ENCODE measurements around the gene AHRR.

Gene AHRR

GRCh38 chr5:428754-429452, 107.4 kb downstream of the AHRR start:
- DNase-seq (ENCODE audit: low read depth in 2 of 2), result no peak

DNA sequence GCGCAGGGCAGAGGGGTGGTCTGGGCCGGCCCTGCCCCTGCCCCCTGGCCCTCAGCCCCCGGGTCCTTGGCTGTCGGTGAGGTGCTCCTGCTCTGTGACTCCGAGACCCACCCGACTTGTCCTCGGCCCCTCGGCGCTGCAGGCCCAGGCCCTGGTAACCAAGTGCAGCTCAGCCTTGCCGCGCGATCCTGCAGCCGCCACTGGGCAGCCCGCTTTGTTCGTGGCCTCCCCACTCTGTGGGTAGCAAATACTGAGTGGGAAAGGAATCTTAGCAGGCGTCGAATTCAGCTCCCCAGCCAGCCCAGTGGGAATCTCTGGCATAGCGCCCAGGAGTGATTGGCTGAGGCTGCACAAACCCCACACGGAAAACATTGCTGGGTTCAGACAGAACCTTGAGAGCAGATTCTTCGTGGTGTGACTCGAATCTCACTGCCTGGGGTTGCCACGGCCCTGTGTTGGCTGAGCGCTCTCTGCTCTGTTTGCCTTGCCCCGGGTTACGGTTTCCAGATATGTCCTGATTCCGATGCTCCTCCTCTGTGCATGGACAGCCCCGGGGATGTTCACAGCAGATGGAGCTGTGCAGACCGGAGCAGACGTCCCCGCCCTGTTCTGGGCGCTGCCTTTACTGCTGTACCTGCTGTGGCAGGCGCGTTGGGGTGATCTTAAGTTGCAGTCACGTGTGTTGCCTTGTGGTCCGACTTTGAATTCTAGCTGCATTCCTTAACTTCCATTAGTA, 108.1 kb downstream of the AHRR start:
- DNase-seq (ENCODE audit: low read depth in 2 of 2), result no peak

DNA sequence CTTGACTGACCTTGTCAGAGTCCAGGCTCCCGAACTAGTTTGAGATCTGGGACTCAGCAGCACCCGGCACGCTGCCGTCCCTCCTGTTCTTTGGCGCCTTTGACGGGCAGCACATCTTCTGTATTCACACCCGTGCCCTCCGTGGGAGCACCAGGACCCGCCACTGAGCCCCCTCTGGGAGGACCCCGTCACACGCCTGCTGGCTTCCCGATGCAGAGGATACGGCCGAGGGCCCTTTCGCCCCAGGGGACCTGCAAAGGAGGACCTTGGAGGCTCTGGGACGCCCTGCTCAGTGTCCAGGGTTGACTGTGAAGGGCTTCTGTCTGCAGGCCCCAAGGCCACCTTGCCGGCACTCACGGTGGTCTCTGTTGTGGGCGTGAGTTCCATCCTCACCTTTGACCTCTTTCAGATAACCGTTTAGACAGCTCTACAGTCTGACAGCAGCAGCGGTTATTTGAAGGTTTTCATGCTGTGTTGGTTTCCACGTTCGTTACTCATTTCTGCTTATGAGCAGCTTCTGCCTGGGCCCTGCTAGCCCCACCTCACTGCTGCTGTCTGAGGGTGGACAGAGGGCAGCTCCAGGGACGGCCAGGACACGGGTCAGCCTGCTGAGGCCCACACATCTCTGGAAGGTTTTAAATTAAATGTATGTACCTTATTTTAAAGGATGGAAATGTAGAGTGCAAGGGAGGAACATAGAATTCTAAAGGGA, 108.9 kb downstream of the AHRR start:
- DNase-seq (ENCODE audit: low read depth in 2 of 2), result no peak

- peak; percentile 31 to 40 for DNase-seq (ENCODE audit: low read depth in 2 of 2)
These were observed 109.6 kb downstream of the AHRR start for GRCh38 chr5:431001-431710.

GRCh38 chr5:431711-432050, 110.2 kb downstream of the AHRR start:
- no peak for DNase-seq (ENCODE audit: low read depth in 2 of 2)

GRCh38 chr5:432201-432927, 110.8 kb downstream of the AHRR start:
- DNase-seq (ENCODE audit: low read depth in 2 of 2), result no peak

- DNase-seq (ENCODE audit: low read depth in 2 of 2), result no peak
These were observed 111.6 kb downstream of the AHRR start for GRCh38 chr5:432928-433791.

DNA sequence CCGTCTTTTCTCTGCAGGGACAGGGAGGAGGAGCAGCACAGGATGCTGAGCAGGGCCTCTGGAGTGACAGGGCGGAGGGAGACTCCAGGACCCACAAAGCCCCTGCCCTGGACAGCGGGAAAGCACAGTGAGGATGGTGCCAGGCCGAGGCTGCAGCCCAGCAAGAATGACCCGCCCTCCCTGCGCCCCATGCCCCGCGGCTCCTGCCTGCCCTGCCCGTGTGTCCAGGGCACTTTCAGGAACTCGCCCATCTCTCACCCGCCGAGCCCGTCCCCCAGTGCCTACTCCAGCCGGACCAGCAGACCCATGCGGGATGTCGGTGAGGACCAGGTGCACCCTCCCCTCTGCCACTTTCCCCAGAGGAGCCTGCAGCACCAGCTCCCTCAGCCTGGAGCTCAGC, 112.3 kb downstream of the AHRR start:
- DNase-seq (ENCODE audit: low read depth in 2 of 2), result no peak

GRCh38 chr5:434443-435146, 113.1 kb downstream of the AHRR start:
- DNase-seq (ENCODE audit: low read depth in 2 of 2), result no peak

DNA sequence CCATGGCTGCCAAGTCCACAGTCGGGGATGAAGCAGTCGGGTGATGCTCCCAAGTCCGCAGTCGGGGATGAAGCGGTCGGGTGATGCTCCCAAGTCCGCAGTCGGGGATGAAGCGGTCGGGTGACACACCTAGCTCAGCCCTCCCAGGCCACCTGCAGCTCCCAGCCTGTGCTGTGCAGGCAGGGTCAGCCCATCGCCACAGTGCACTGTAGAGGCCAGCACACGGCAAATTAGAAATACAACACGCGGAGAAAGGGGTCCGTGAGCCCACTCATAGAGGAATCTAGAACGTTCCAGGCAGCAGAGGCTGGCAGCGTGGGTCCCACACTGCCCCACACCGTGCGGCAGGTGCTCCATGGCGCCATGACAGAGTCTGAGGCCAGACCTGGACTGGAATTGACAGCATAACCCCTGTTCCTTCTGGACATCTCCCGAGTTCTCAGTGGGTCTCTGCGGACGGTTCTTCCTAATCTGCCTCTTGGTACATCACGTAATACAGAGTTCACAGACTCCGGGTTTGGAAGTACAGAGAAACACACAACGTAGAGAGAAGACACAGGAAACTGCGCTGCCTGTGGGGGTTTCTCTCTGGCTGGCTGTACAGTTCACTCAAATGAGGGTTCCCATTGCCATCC, 113.8 kb downstream of the AHRR start:
- DNase-seq (ENCODE audit: low read depth in 2 of 2), result no peak

- DNase-seq (ENCODE audit: low read depth in 2 of 2), result no peak
These were observed 114.6 kb downstream of the AHRR start for GRCh38 chr5:435961-436640.

GRCh38 chr5:436641-436975, 115.1 kb downstream of the AHRR start:
- DNase-seq (ENCODE audit: low read depth in 2 of 2), result no peak

- DNase-seq (ENCODE audit: low read depth in 2 of 2), result no peak
These were observed 115.8 kb downstream of the AHRR start for GRCh38 chr5:437281-437771.

DNA sequence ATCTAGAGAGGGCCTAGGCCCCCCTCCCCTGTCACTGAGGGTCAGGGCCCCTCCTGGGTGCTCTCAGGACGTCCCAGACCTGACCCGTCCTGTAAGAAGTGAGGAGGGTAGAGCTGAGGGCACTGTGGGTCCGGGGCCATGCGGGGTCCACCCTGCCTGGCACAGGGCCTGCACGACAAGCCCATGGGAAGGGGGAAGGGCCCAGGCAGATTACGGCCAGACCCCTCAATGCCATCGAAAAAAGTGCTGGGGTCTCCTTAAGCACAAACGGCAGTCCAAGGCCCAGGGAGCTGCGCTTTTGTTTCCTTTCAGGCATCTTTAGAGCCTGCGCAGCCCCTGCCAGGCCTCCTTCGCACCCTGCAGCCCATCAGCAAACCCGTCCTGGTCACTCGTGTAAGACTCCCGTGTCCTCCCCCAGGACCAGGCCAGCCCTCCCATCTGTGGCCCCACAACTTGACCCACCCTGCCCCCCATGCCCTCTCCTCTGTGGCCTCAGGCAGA, 117.0 kb downstream of the AHRR start:
- DNase-seq (ENCODE audit: low read depth in 2 of 2), result no peak

DNA sequence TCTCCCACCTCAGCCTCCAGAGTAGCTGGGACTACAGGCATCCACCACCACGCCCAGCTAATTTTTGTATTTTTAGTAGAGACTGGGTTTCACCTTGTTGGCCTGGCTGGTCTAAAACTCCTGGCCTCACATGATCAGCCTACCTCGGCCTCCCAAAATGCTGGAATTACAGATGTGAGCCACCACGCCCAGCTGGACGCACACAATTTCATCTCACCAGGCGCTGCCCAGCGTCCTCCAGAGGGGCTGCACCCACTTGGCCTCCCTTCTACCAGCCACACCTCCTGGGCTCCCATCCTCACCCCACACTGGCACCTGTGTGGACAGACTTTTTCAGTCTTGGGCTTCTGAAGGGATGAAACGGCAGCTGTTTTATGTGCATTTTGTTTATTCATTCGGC, 117.7 kb downstream of the AHRR start:
- DNase-seq (ENCODE audit: low read depth in 2 of 2), result no peak

- DNase-seq (ENCODE audit: low read depth in 2 of 2), result no peak
These were observed 118.1 kb downstream of the AHRR start for GRCh38 chr5:439636-440035.

DNA sequence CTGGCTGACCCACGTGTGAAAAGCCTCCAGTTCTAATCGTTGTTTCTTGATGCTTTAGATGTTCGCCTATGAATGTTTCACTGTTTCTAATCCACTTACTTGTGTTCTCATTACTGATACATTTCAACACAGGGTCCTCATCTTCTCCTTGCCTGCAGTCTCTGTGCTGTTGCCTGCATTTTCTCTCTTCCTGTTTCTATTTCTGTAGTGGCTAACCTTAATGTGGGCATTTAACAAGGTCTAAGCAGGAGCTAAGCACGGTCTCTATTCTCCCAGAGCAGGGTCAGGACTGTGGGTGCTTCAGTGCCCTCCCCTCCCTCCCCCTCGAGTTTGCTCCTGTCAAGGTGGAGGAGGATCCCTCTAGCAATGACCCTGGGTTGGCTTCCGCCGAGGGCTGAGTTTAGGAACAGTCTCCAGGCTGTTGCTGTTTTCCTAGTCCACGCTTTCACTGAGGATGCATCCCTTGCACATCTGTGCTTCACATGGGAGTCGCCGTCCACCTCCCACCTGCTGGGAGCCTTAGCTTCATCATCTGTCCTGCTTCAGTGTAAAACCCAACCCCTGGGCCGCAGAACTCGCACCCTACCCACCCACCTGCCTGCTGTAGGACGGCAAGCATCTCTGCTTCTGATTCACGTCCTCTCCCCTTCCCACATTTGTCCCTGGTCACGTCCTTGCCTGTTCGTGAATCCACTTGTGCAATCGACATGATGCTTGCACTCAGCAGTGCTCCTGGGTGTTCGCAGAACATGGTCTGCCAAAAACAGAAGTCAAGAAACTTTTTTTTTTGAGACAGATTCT, 119.1 kb downstream of the AHRR start:
- DNase-seq (ENCODE audit: low read depth in 2 of 2), result no peak

DNA sequence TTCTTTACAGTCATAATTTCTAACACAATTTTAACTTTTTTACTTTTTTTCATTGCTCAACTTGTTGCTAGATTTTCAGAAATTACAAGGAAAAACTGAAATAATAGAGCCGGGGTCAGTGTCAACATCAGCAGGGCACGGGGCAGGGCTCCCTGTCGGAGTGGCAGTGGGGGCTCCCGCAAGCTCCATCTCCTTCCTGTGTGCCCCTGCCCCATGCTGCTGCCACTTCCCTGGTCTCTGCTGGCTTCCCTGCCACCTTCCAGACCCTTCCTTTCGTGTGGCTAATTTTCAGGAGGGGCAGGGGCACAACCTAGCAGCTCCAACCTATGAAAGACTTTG, 120.5 kb downstream of the AHRR start:
- no peak for DNase-seq (ENCODE audit: low read depth in 2 of 2)
